GM18858 (cell line): ENCODE results near the gene PIK3C3.

ENCODE experiments used
- ATAC-seq: cut with Tn5 transposase; IDR thresholded peaks from one replicate; pipeline ENCODE4 v1.9.1; 2021; ENCODE audit not compliant: unreplicated experiment

PIK3C3 gene

GRCh38 chr18:41954827-41955613 is at the start of gene PIK3C3:
Gene PIK3C3 (plus strand): TSS chr18:41955234. CDS start chr18:41955292, 58 bp downstream.
- ATAC-seq, result peak; percentile 94

GRCh38 chr18:41905786-41906527 is 49.1 kb upstream of the PIK3C3 start:
- ATAC-seq, result no peak

GRCh38 chr18:41906528-41907146 is 48.4 kb upstream of the PIK3C3 start:
- peak; percentile 95 for ATAC-seq

- no peak for ATAC-seq
Observed at GRCh38 chr18:41917181-41917580, 37.9 kb upstream of the PIK3C3 start.

- ATAC-seq, result no peak
Observed at GRCh38 chr18:41921770-41922169, 33.3 kb upstream of the PIK3C3 start.

GRCh38 chr18:41922176-41922575 is 32.9 kb upstream of the PIK3C3 start:
- no peak for ATAC-seq

- no peak for ATAC-seq
Observed at GRCh38 chr18:41922841-41923240, 32.2 kb upstream of the PIK3C3 start.

GRCh38 chr18:41923446-41923845 is 31.6 kb upstream of the PIK3C3 start:
- ATAC-seq, result no peak

GRCh38 chr18:41928581-41928980 is 26.5 kb upstream of the PIK3C3 start:
- ATAC-seq, result no peak

- no peak for ATAC-seq
Observed at GRCh38 chr18:41932899-41933298, 22.1 kb upstream of the PIK3C3 start.

GRCh38 chr18:41933778-41934177 is 21.3 kb upstream of the PIK3C3 start:
- no peak for ATAC-seq

- no peak for ATAC-seq
Observed at GRCh38 chr18:41936471-41937134, 18.4 kb upstream of the PIK3C3 start.

- no peak for ATAC-seq
Observed at GRCh38 chr18:41938445-41938844, 16.6 kb upstream of the PIK3C3 start.

- ATAC-seq, result no peak
Observed at GRCh38 chr18:41939326-41939725, 15.7 kb upstream of the PIK3C3 start.

GRCh38 chr18:41940506-41941215 is 14.4 kb upstream of the PIK3C3 start:
- no peak for ATAC-seq

GRCh38 chr18:41942254-41942653 is 12.8 kb upstream of the PIK3C3 start:
- ATAC-seq, result no peak

GRCh38 chr18:41948544-41949110 is 6.4 kb upstream of the PIK3C3 start:
- ATAC-seq, result no peak

- no peak for ATAC-seq
Observed at GRCh38 chr18:41949206-41949920, 5.7 kb upstream of the PIK3C3 start.

GRCh38 chr18:41955688-41956087 is 654 bp downstream of the PIK3C3 start:
- no peak for ATAC-seq

GRCh38 chr18:41959045-41959444 is 4.0 kb downstream of the PIK3C3 start:
- ATAC-seq, result no peak
